ENCODE results near the gene WDFY4.

The WDFY4 gene

DNA sequence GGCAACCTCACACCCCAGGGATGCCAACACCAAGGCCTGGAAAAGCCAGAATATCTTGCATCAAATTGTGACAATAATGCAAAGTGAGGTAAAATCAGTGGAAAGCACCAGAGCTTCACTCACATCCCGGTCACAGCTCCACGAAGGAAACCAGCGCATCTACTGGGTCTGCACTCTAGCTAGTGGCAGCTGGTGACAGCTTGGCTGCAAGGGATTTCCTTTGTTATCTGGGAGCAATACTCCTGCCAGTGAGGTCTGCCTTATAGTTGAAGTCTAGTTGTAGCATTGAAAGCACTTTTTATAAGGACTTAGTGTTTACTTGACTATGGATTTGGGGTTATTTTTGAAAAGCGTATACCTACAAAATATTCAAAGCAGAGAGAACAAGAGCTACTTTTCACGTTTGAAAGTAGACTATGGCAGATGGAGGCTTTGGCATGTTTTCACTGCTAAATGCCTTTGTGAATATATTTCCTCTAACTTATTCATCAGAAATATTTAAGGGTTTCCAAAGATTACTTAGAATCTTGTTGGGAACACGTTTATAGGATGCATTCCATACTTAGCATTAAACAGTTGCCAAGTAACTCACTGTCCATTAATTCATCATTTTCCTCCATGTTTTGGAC is 26.1 kb downstream of the WDFY4 start:
- DNase-seq, result no peak

DNA sequence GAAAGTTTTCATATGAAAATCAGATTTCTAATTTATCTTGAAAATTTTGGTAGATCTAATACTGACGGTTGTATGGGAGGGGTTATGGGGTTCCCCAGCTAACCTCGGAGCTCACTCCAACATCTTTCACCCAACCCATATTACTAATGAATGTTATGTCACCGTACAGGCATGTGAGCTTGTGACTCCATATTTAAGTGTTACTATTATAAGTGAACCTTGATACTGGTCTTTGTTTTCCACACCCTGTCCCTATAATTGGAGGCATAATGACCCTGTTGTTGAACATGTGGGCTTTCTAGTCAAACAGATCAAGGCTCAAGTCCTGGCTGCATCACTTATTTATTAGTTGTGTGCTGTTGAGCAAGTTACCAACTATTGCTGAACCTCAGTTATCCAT is 27.2 kb downstream of the WDFY4 start:
- no peak for DNase-seq

GRCh38 chr10:48714088-48714487 is 29.4 kb downstream of the WDFY4 start:
- DNase-seq, result no peak

DNA sequence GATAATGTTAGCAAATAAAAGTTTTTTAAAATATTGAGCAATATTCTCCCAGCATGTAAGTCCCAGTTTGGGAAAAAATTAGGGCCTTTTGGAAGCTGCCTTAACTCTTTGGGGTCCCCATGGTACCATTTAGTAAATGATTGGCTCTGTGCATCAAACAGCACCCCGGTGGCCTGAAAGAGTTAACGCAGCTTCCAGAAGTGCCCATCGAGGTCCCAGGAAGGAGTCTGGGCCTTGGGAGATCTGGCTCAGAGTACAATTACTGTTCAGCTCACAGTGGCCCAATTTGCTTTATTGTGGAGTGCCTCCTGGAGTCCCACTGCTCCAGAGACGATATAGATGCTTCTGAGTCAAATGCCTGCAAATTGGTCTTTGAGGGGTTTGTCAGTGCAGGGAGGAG is 31.7 kb downstream of the WDFY4 start:
- no peak for DNase-seq

- DNase-seq, result no peak
Observed at GRCh38 chr10:48720611-48721010, 35.9 kb downstream of the WDFY4 start.

GRCh38 chr10:48722153-48723145 is 37.8 kb downstream of the WDFY4 start:
- no peak for DNase-seq

DNA sequence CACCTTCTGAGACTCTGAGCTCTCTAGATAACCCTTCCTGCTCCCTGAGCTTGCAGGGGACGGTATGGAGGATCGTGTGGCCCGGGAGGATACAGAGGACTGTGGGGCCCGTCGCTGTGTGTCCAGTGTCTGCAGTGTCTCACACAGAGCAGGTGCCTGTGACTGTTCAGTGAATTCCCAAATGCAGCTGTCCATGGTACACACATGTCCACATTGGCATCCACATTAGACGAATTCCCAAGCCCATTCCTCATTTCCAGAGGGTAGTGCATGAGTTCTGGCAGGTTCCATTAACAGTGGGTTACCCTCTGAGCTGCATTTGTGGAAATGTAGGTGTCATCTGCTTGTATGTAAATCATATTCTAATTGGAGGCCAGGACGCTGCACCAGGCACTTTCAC is 39.5 kb downstream of the WDFY4 start:
- no peak for DNase-seq

- no peak for DNase-seq
Observed at GRCh38 chr10:48725708-48726107, 41.0 kb downstream of the WDFY4 start.

- DNase-seq, result no peak
Observed at GRCh38 chr10:48727866-48728265, 43.2 kb downstream of the WDFY4 start.

- no peak for DNase-seq
Observed at GRCh38 chr10:48729222-48729621, 44.5 kb downstream of the WDFY4 start.

DNA sequence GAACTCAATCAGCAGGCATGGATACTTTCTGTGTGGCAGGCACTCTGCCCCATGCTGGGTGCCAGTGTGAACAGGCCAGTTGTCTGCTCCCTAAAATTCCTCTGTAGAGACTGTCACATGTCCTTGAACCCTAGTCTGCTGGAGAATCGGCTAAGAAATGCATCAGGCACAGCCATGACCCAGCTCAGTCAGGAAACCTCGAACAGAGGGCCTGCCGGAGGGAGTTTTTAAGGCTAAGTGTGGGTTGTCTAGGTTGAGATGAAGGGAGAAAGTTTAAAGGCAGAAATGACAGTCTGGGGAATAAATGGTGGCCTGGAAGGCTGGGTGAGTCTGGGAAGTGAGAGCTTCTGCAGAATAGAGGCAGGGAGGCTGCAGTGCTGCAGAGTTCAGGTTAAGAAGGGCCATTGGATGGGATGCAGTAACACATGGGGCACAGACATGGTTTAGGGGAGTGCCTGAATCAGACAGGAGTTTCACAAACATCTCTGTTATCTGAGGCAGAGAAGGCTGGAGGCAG is 45.3 kb downstream of the WDFY4 start:
- no peak for DNase-seq

- DNase-seq, result no peak
Observed at GRCh38 chr10:48731141-48731540, 46.5 kb downstream of the WDFY4 start.

GRCh38 chr10:48731654-48732053 is 47.0 kb downstream of the WDFY4 start:
- no peak for DNase-seq

GRCh38 chr10:48733329-48733728 is 48.7 kb downstream of the WDFY4 start:
- DNase-seq, result no peak

GRCh38 chr10:48735836-48736390 is 51.2 kb downstream of the WDFY4 start:
- DNase-seq, result no peak

- DNase-seq, result no peak
Observed at GRCh38 chr10:48736596-48736995, 51.9 kb downstream of the WDFY4 start.

GRCh38 chr10:48737886-48738285 is 53.2 kb downstream of the WDFY4 start:
- DNase-seq, result no peak

- no peak for DNase-seq
Observed at GRCh38 chr10:48739170-48739569, 54.5 kb downstream of the WDFY4 start.

- no peak for DNase-seq
Observed at GRCh38 chr10:48740015-48740707, 55.5 kb downstream of the WDFY4 start.

DNA sequence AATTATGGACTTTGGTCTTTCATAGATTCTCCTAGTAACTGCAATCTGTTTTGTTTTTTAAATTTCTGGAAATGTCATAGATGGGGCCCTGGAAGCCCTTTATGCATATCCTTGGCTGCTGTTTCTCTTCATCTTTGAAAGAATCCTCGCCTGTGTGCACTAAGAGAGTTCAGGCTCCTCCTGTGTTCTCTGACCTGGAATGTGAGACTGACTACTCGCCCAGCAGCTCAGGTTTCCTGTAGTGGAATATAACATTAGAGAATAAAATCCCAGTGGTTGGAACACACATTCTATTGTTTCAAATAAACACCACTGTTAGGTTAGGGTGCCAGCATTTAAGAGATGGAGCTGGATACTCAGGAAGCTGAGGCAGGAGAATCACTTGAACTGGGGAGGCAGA is 56.3 kb downstream of the WDFY4 start:
- no peak for DNase-seq

DNA sequence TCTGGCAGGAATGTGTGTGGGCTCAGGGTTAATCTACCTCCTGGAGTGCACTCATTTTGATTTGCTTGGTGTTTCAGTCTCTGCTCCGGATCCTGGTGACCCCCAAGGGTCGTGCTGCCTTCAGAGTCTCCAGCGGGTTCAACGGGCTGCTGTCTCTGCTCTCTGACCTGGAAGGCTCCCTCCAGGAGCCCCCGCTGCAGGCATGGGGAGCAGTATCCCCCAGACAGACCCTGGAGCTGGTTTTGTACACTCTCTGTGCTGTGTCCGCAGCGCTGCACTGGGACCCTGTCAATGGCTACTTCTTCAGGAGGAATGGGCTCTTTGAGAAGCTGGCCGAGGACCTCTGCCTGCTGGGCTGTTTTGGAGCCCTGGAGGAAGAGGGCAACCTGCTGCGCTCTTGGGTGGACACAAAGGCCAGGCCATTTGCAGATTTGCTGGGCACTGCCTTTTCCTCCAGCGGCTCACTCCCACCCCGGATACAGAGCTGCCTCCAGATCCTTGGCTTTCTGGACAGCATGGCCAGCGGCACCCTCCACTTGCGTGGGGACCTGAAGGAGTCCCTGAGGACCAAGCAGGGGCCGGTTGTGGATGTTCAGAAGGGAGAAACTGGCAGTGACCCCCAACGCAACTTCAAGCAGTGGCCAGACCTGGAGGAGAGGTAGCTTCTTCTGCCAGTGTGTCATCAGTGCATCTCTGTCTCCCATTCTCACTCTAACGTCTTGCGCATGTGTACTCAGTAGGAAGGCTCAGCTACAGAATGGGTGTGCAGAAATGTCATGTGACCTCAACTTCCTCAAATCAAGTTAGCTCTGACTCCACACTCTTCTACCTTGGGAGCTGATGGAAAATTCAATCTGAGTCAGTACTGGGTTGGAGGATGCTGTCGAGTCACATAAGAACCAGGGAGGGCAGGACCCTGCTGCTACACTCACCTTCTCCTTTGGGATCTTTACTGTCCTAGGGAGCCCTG is 58.5 kb downstream of the WDFY4 start:
- DNase-seq, result no peak

DNA sequence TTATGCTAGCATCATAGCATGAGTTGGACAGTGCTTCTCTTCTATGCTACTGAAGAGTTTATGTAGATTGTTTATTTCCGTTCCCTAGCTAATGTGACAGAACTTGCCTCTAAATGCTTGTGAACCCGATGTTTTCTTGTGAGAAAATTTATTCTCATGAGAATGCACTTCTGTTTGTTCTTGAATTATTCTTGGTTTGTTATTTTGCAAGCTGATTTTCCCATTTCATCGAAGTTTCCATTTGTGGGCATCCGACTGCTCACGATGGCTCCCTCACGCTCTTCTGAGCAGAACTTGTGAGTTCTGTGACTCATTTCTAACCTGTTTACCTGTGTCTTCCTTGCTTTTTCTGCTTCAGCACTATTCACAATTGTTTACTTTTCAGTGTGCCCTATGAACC is 59.9 kb downstream of the WDFY4 start:
- DNase-seq, result no peak

Data from NCI-H69 (cell line).